Stimulated activated CD8-positive, alpha-beta memory T cell treated with anti-CD3 and anti-CD28 coated beads, Interleukin-7, amount 100 ng/mL, for 24 hours (primary cell): ENCODE results near the gene KRT10.
"Not testable (repeated sequence)": the region's sequence is repeated elsewhere in the genome, so short reads cannot be mapped to it uniquely, and the experiment has no call there.

Source experiments
- DNase-seq: peaks from one replicate; pipeline ENCODE4 v3.0.0-alpha.2; 2020; ENCODE audit warnings: low read depth

KRT10 gene

DNA sequence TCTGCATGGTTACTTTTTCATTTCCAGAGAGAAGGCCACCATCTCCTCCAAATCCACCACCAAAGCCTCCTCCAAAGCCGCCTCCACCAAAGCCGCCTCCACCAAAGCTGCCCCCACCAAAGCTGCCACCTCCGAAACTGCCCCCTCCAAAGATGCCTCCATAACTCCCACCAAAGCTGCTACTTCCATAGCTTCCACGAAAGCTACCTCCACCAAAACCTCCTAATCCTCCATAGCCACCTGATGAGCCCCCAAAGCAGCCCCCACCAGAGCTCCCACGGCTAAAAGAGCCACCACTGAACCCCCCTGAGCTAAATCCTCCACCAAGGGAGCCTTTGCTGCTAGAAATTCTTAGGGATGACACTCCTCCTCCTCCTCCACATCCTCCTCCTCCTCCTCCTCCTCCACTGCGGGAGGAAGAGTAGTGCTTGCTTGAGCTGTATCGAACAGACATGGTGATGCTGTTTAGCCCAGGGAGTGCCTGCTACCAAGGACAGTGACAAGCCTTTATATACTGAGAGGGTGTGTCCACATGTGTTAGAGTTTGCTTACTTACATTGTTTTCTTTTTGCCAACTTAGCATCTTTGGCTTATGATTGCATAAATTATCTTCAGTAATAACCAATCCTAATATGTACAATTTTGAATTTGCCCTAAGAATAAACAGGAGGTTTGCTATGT, at the start of gene KRT10:
Gene KRT10 (minus strand): TSS at position 483 of the 681 bp plus-strand sequence. CDS start 29 bp downstream, at position 454.
- no peak for DNase-seq

- no peak for DNase-seq
These were observed 48.9 kb upstream of the KRT10 start for GRCh38 chr17:40871316-40871715.

GRCh38 chr17:40870136-40870535, 47.7 kb upstream of the KRT10 start:
- no peak for DNase-seq

GRCh38 chr17:40866838-40867237, 44.4 kb upstream of the KRT10 start, which contains the start of gene KRT12:
TSS of gene KRT12 (minus strand) at chr17:40867223. CDS start at chr17:40867186, 37 bp downstream.
- DNase-seq = no peak

- DNase-seq = no peak
These were observed 42.4 kb upstream of the KRT10 start for GRCh38 chr17:40864661-40865390.

DNA sequence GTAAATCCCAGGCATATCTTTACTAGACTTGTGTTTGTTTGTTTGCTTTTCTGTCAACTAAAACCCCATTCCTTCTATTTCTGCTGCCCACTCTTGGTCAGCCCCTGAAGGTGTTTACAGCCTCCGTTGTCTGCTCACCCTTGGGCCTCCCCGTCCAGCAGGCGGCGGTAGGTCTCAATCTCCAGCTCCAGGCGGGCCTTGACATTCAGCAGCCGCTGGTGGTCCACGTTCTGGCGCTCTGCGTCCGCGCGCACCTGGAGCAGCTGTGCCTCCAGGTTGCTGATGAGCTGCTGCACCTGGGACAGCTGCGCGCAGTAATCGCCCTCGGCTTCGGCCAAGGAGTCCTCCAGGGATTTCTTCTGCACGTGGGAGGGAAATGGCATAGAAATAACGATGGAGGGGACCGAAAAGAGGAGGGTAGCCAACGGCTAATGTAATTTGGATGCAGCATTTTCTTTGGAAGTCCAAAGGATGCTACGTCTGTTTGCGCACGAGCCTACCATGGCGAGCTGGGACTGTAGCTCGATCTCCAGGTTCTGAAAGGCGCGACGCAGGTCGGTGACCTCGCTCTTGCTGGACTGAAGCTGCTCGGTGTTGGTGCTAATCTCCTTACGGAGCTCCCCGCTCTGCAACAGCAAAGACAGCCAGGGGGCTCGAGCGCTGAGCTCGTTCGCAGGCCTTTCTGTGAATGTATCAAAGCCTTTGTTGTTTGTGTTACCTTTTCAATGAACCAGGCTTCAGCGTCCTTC, 40.7 kb upstream of the KRT10 start:
- DNase-seq = no peak

- no peak for DNase-seq
These were observed 37.1 kb upstream of the KRT10 start for GRCh38 chr17:40859536-40859935.

- DNase-seq = not testable (repeated sequence)
These were observed 36.3 kb upstream of the KRT10 start for GRCh38 chr17:40858667-40859066.

DNA sequence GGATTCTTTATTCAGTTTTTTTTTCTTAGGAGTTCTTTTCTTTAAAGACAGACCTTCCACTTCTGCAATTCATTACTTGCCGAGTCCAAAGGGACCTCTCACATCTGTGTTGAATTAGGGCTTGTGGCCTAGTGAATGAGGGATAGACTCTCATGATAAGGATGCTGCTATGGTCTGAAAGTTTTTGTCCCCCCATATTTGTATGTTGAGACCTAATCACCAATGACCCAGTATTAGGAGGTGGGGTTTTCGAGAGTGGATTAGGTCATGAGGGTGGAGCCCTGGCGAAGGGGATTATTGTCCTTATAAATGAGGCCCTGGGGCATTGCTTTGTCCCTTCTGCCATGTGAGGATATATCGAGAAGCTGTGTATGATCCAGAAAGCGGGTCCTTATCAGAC, 35.1 kb upstream of the KRT10 start:
- DNase-seq = no peak

DNA sequence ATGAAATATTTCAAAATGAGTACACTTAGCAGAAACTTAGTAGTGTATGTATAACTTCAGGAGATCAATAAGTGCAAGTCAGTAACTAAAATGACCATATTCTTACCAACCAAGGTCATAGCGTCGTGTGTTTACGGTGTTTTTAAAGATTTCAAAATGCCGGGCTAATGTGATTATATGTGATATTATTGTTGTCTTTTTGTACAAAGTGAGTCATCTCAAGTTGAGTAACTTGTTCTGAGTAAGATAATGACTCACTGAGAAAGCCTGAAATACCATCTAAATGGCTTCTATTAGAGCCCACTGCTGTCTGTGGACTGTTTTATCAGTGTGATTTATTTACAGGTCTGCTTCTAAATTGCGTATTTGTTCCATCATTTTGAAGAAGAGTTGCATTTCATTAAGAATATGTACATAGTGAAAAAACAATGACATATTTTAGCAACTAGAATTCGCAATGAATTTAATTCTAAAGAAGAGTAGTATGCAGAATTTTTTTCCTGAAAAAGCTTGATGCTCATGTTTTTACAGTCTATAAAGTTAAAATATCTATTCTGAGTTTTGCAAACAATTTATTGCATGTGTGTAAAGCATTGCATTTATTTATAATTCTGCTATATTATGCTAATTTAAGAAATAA, 31.9 kb upstream of the KRT10 start:
- no peak for DNase-seq

GRCh38 chr17:40852364-40852763, 29.9 kb upstream of the KRT10 start:
- no peak for DNase-seq

DNA sequence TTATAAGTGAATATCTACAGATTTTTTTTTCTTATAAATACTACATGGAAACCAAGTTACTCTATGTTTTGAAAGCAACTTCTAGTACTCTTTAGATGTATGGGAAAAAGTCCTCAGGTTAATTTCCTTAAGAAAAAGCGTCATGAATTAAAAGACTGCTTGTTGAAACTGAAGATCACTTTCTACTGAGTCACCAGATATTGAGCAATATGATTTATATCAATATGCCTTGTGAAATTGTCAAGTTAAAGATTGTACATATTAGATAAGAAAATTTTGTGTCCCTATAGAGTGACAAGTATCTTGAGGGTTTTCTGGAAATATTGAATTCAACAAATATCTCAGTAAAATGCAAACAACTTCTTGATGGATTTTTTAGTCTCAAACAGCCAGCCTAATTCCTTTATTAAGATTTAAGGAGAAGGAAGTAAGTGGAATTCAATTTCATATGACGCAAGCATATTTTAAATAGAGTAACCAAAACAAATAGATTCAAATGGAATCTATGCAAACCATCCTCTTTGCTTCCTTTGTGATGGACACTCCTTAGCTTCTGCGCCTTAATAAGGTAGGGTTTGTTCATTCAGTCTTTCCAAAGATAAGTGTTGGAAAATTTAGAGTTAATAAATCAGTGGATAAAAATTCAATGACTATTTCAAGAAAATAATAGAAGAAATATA, 28.0 kb upstream of the KRT10 start:
- no peak for DNase-seq

GRCh38 chr17:40849723-40850122, 27.3 kb upstream of the KRT10 start:
- DNase-seq = no peak

- DNase-seq = no peak
These were observed 26.3 kb upstream of the KRT10 start for GRCh38 chr17:40848583-40849235.

- no peak for DNase-seq
These were observed 24.2 kb upstream of the KRT10 start for GRCh38 chr17:40846515-40847144.

- no peak for DNase-seq
These were observed 22.3 kb upstream of the KRT10 start for GRCh38 chr17:40844671-40845107.

DNA sequence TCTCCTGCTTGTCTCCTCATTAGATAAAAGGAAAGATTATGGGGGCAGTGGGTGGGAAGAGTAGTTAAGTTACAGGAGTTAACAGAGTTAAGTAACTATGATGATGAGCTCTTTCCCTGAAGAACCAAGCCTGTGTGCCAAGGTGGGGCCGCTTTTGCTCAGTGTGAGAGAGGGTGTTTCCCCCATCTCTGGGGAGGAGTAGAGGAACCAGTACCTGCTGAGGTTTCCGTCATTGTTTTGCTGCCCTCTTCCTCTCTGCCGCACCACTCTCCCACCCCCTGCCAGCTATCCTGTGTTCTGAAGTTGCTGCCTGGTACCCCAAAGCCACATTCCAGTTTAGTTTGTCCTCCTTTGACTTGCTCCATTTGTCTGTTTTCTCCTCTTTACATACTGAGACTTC, 20.8 kb upstream of the KRT10 start:
- no peak for DNase-seq

DNA sequence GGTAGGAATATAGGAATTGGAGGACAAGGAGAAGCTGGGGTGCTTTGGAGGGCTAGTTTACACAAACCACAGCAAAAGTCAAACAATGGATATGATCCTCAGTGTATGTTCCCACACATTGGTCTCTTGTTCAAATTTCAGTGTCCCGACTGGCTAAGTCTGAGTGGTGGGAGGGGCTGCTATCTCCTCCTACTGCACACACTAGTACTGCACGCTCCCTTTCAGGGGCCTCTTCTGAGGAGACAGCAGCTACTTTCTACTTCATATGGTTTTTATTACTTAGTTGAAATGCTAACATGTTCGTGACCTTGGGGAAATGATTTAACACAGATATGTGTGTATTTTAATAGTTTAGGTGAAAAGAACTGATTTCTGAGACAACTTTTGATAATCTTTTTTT, 18.8 kb upstream of the KRT10 start:
- no peak for DNase-seq

DNA sequence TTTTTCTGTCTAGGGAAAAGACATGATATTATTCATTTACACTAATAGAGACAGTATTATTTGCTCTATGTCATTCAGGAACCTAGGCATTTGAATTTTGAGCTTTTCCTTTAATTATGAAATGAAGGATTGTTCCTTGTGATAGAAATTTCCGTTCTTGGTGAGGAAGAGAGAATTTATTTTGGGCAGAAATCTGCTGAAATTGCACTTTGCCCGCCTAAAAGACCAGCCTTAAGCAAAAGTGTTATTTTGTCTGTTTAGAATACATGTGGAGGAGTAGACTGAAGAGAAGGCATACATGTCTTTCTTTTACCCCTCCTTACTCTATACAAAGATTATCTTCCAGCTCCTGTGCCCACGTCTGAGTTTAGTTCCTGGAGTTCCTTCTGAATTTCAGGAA, 16.8 kb upstream of the KRT10 start:
- DNase-seq = no peak

DNA sequence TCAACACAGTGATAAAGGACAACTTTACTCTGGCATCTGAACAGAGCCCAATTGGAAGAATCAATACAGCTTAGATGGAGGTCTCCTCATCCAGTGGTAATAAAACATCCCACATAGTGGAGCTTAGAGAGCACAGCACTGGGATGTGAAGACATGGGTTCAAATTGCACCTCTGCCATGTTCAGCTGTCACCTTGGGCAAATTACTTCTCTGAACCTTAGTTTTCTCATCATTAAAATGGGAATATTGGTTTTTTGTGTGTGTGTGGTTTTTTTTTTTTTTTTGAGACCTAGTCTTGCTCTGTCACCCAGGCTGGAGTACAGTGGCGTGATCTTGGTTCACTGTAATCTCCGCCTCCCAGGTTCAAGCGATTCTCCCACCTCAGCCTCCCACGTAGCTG, 13.6 kb upstream of the KRT10 start:
- DNase-seq = no peak

DNA sequence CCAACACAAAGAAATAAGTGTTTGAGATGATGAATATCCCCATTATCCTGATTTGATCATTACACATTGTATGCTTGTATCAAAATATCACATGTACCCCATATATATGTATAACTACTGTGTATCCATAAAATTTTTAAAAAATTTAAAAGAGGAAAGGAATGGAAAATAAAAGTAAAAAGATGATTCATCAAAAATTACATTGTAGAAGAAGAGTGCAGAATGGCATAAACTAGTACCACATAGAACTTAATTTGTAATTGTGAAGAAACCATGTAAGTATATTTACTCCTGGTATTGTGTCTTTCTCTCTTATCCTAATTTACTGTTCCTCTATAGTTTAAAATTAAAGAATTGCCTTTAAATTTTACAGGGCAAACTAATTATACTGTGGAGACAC, 11.5 kb upstream of the KRT10 start:
- no peak for DNase-seq
